CD1c-positive myeloid dendritic cell (primary cell): ENCODE data around the gene NOS1.
"Not testable (repeated sequence)": the region's sequence is repeated elsewhere in the genome, so short reads cannot be mapped to it uniquely, and the experiment has no call there.

ENCODE experiments used
- DNase-seq: peaks from one replicate; pipeline ENCODE4 v3.0.0-alpha.2; 2016; ENCODE audit errors: extremely low spot score

Gene NOS1

GRCh38 chr12:117361347-117361751 lies at the start of gene NOS1:
TSS of gene NOS1 (minus strand) at chr12:117361626. CDS start at chr12:117331069, 30,557 bp downstream.
- no peak for DNase-seq

DNA sequence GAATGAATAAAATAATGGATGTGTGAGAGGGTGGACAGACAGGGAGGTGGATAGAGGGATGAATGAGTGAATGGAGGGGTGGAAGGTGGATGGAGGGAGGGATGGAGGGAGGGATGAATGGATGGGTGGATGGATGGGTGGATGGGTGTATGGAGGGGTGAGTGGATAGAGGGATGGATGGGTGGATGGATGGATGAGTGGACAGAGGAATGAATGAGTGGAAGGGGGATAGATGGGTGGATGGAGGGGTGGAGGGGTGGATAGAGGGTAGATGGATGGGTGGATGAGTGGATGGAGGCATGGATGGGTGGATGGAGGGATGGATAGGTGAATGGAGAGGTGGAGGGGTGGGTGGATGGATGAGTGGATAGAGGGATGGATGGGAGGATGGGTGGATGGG lies 47.9 kb upstream of the NOS1 start:
- DNase-seq = no peak

- DNase-seq = no peak
Observed at GRCh38 chr12:117408161-117408791, 46.9 kb upstream of the NOS1 start.

GRCh38 chr12:117404940-117405339 lies 43.5 kb upstream of the NOS1 start:
- DNase-seq = no peak

DNA sequence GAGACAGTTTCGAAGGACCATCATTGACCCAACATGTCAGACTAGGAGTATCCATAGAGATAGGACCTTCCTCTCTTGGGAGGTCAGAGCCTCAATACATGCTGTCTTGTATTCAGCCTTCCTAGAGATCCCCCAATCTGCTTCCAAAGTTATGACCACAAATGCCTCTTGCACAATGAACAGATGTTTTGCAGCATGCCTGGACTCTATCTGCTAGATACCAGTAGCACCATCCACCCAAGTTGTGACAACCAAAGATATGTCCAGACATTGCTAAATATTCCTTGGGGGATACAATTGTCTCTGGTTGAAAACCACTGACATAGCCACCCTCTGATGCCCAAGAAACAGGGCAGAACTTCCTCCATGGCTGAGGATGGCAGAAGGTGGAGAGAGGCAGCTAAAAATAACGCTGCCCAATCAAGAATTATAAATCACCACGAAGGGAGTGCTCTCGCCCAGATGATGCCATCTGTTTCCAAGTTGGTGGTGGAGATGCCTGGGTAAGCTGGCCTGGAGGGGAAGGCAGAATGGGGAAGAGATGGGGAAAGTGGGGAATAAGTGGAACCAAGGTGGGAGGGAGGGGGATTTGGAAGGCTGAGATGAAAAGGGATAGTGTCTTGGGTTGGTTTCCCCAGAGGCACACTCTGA lies 42.9 kb upstream of the NOS1 start:
- no peak for DNase-seq

GRCh38 chr12:117403586-117404139 lies 42.2 kb upstream of the NOS1 start:
- DNase-seq = no peak

- no peak for DNase-seq
Observed at GRCh38 chr12:117402363-117402762, 40.9 kb upstream of the NOS1 start.

GRCh38 chr12:117400912-117401311 lies 39.5 kb upstream of the NOS1 start:
- no peak for DNase-seq

GRCh38 chr12:117398482-117398881 lies 37.1 kb upstream of the NOS1 start:
- DNase-seq = not testable (repeated sequence)

GRCh38 chr12:117395766-117396165 lies 34.3 kb upstream of the NOS1 start:
- DNase-seq = no peak

DNA sequence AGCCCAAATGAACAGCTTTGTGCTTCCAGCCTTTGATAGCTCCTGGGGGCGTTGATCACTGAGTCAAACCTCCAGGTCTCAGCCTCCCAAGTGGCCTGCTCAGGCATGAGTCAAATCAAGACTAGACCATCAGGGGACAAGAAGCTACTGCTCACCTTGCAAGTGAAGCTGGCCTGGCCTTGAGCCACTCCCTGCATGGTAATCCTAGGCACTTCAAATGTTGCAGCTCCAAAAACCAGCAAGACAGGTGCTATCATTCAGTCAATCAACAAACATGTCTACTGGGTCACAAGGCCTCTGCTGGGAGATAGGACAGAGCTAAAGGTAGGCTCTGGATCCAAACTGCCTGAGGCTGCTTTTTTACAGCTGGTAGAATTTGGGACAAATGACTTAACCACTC lies 33.1 kb upstream of the NOS1 start:
- DNase-seq = no peak

- DNase-seq = no peak
Observed at GRCh38 chr12:117393656-117394055, 32.2 kb upstream of the NOS1 start.

GRCh38 chr12:117390866-117391265 lies 29.4 kb upstream of the NOS1 start:
- no peak for DNase-seq

DNA sequence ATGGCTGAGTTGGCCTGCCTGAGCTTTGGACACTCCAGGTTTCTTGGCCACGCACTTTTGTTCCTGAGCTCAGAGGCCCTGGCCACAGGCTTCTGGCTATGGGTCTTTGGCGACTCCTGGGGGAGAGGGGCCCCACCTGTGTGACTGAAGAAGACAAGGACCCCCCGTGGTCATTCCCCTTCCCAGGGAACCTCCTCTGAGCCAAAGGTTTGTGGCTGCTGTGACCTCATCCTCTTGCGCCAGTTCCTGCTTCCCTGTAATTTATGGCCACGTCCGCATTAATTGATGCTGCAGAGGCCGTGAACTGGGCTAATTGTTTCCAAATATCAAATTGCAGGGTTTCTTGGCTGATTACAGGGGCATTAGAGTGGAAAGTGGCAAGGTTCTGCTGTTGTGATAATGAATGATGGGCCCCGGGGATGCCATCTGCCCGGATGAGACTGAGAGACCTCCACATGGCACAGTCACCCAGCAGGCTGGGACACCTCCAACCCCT lies 27.6 kb upstream of the NOS1 start:
- no peak for DNase-seq

- no peak for DNase-seq
Observed at GRCh38 chr12:117387832-117388231, 26.4 kb upstream of the NOS1 start.

GRCh38 chr12:117384735-117385134 lies 23.3 kb upstream of the NOS1 start:
- no peak for DNase-seq

- DNase-seq = no peak
Observed at GRCh38 chr12:117380083-117380482, 18.7 kb upstream of the NOS1 start.

DNA sequence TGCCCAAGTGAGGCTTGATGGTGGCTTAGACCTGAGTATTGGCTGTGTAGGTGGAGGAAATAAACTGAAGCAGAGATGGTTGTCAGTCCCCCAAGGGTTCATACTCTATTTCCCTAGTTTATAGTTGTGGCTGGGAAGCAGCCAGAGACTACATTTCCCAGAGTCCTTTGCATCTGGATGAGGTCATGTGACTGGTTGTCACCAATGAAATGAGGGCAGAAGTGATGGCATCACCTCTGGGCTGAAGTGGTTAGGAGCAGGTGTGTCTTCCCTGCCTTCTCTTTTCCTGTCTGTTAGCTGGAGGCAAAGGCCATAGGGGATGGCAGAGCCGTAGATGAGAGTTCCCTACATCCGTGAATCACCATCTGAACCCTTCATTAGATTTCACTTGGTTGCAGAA lies 16.3 kb upstream of the NOS1 start:
- no peak for DNase-seq

DNA sequence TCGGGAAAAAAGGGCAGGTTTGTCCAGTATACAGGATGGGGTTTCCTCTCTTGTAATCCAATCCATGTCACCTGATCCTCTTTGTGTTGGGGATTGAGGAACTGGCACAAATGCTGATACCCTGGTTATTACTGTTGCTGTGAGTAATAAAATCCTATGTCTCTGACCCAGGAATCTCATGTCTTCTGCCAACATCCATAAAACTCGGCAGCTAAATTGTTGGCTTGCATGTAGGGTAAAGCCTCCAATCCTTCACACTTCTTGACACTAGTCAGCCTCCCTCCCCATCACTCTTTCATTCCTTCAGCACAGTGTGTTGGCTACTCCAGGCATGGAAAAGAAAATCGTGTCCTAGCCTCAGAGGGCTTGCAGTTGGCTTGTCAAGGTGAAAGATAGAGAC lies 9.2 kb upstream of the NOS1 start:
- no peak for DNase-seq

- not testable (repeated sequence) for DNase-seq
Observed at GRCh38 chr12:117370000-117370399, 8.6 kb upstream of the NOS1 start.

- DNase-seq = peak; percentile 69
Observed at GRCh38 chr12:117367006-117367638, 5.7 kb upstream of the NOS1 start.

- DNase-seq = no peak
Observed at GRCh38 chr12:117365049-117365616, 3.7 kb upstream of the NOS1 start.
